HG02588 (cell line): ENCODE results near the gene JPH4.
"Not testable (repeated sequence)": the region's sequence is repeated elsewhere in the genome, so short reads cannot be mapped to it uniquely, and the experiment has no call there.

Experiments
- ATAC-seq: cut with Tn5 transposase; IDR thresholded peaks from one replicate; pipeline ENCODE4 v1.9.1; 2021; ENCODE audit warnings: mild to moderate bottlenecking, moderate library complexity; ENCODE audit not compliant: unreplicated experiment

Gene JPH4

DNA sequence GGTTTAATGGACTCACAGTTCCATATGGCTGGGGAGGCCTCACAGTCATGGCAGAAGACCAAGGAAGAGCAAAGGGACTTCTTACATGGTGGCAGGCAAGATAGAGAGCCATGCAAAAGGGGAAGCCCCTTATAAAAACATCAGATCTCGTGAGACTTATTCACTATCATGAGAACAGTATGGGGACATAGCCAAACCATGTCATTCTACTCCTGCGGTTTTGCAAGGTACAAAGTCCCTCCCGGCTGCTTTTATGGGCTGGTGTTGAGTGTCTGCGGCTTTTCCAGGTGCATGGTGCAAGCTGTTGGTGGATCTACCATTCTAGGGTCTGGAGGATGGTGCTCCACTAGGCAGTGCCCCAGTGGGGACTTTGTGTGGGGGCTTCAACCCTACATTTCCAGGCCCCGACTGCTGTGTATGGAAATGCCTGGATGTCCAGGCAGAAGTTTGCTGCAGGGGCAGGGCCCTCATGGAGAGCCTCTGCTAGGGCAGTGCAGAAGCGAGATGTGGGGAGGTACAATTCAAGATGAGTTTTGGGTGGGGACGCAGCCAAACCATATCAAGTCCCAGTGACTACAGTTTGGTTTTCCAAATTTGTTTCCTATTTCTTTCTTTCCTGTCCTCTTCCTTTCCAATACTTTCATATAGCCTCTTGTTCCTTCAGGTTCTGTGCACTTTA lies 31.0 kb upstream of the JPH4 start:
- ATAC-seq = not testable (repeated sequence)

DNA sequence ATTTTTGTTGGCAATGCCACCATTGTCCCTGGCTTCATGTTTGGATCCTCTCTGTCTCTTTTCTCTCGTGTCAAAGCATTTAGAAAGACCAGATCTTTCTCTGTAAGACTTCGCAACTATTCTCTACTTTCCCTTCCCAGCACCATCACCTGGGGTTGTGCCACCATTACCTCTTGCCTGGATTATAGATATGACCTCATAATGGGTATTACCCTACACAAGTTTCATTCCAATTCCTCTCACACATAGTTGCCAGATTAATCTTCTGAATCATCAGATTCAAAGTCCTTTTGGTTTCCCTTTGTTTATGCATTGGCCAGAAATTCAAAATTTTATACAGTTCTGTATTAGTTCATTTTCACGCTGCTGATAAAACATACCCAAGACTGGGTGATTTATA lies 30.4 kb upstream of the JPH4 start:
- ATAC-seq = no peak

- no peak for ATAC-seq
These were observed 29.9 kb upstream of the JPH4 start for GRCh38 chr14:23608454-23608853.

- ATAC-seq = peak; percentile 88
These were observed 27.5 kb upstream of the JPH4 start for GRCh38 chr14:23605931-23606585.

GRCh38 chr14:23604675-23605170 lies 26.1 kb upstream of the JPH4 start:
- no peak for ATAC-seq

DNA sequence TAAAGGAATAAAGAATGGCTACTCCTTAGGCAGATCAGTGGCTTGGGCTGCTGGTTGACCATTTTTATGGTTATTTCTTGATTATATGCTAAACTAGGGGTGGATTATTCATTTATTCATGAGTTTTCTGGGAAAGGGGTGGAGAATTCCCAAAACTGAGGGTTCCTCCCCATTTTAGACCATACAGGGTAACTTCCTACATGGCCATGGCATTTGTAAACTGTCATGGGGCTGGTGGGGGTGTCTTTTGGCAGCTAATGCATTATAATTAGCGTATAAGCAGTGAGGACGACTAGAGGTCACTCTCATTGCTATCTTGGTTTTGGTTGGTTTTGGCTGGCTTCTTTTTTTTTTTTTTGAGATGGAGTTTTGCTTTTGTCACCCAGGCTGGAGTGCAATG lies 25.6 kb upstream of the JPH4 start:
- no peak for ATAC-seq

- no peak for ATAC-seq
These were observed 24.5 kb upstream of the JPH4 start for GRCh38 chr14:23603103-23603502.

DNA sequence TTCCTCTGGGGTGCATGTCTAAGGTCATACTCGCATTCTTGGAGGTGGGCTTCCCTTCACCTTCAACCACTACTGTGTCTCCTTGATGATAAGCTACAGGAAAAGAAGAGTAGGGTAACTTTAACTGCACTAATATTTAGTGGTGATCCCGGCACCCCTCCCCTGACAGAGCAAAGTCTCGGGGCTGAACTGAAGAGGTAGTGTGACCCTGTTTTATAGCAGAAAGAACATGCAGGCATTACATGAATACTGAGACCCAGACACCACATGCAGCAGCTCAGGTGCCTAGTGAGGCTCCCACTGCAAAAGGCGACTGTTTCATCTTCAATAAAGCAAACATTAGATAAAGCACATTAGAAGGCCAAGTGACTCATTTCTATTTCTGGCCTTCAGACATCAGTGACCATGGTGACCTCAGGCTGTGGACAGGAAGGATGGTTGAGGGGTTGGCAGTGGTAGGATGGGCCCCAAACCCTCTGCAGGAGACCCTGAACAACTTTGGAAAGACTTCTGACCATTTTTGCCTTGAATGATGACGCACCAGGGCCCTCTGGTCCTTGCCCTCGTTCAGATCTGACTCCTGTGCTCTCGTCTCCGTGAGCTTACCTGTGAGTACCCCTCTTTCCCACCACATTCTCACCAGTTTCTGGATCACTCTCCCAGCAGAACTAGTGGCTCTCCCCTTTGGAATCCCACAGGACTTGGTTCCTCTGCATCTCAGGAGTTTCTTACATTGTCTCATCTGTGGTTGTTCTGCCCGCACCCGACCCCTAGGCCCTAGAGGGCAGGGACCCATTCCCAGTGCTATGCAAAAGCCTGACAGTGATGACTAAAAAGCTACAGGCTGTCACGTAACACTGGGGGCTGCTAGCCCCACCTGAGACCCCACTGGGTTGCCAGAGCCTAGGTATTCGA lies 23.8 kb upstream of the JPH4 start:
- no peak for ATAC-seq

GRCh38 chr14:23601845-23602180 lies 23.2 kb upstream of the JPH4 start:
- ATAC-seq = no peak

GRCh38 chr14:23601424-23601823 lies 22.8 kb upstream of the JPH4 start:
- no peak for ATAC-seq

- ATAC-seq = no peak
These were observed 22.2 kb upstream of the JPH4 start for GRCh38 chr14:23600806-23601205.

- no peak for ATAC-seq
These were observed 21.7 kb upstream of the JPH4 start for GRCh38 chr14:23600322-23600707.

DNA sequence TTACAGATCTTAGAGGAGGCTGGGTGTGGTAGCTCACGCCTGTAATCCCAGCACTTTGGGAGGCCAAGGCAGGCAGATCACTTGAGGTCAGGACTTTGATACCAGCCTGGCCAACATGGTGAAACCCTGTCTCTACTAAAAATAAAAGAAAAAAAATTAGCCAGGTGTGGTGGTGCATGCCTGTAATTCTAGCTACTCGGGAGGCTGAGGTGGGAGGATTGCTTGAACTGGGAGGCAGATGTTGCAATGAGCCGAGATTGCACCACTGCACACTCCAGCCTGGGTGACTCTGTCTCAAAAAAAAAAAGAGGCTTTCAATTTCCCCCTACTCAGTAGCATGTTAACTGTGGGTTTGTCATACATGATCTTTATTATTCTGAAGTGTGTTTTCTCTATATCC lies 15.6 kb upstream of the JPH4 start:
- not testable (repeated sequence) for ATAC-seq

DNA sequence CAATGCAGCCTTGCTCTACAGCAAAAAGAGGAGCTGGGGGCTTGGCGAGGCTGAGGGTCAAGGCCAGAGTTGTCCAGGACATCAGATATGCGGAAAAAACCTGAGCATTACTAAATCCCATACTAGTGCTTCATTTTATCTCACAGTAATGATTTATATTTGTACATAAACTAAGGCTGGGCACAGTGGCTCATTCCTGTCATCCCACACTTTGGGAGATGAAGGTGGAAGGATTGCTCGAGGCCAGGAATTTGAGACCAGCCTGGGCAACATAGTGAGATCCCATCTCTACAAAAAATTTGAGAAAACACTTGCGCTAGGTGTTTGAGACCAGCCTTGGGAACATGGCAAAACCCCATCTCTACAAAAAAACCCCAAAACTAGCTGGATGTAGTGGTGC lies 11.6 kb upstream of the JPH4 start:
- ATAC-seq = no peak

GRCh38 chr14:23589606-23590005 lies 11.0 kb upstream of the JPH4 start:
- no peak for ATAC-seq

DNA sequence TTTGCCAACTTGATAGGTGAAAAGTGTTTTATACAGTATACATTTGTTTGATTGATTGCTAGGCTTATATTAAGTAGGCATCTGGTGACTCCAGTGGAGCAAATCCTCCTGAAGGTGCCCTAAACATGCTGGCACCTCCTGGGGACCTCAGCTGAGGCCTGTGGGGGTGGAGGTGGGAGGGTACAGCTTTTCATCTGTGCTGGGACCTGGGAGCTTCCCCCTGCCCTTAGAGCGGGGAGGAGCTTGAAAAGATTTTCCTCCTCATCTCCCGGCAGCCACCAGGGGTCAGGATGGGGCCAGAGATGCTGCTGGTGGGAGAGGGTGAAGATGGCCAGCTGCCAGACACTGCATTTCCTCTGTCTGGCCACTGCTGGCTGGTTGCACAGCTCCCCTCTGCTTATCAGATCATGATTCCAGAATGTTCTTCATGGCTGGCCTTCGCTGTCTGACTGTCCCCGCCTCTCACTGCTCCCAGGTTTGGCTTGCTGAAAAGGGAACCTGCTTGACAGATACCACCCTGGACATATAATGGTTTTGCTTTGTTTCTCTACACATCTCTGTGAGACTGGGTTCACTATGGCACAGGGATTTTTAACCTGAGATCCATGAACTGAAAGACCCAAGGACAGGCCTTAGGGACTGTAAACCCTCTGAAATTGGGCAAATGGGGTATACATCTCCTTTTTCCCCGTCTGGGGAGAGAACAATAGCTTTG lies 10.5 kb upstream of the JPH4 start:
- ATAC-seq = peak; percentile 97

DNA sequence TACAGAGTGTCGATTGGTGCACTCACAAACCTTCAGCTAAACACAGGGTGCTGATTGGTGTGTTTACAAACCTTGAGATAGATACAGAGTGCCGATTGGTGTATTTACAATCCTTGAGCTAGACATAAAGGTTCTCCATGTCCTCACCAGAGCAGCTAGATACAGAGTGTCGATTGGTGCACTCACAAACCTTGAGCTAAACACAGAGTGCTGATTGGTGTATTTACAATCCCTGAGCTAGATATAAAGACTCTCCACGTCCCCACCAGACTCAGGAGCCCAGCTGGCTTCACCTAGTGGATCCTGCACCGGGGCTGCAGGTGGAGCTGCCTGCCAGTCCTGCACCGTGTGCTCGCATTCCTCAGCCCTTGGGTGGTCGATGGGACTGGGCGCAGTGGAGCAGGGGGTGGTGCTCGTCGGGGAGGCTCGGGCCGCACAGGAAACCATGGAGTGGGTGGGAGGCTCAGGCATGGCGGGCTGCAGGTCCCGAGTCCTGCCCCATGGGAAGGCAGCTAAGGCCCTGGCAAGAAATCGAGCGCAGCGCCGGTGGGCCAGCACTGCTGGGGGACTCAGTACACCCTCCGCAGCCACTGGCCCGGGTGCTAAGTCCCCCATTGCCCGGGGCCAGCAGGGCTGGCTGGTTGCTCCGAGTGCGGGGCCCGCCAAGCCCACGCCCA lies 6.1 kb upstream of the JPH4 start:
- not testable (repeated sequence) for ATAC-seq

DNA sequence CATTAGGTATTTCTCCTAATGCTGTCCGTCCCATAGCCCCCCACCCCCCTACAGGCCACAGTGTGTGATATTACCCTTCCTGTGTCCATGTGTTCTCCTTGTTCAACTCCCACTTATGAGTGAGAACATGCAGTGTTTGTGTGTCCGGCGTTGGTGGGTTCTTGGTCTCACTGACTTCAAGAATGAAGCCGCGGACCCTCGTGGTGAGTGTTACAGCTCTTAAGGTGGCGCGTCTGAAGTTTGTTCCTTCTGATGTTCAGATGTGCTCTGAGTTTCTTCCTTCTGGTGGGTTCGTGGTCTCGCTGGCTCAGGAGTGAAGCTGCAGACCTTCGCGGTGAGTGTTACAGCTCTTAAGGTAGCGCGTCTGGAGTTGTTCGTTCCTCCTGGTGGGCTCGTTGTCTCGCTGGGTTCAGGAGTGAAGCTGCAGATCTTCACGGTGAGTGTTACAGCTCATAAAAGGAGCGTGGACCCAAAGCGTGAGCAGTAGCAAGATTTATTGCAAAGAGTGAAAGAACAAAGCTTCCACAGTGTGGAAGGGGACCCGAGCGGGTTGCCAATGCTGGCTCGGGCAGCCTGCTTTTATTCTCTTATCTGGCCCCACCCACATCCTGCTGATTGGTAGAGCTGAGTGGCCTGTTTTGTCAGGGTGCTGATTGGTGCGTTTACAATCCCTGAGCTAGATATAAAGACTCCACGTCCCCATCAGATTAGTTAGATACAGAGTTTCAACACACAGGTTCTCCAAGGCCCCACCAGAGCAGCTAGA lies 5.4 kb upstream of the JPH4 start:
- ATAC-seq = not testable (repeated sequence)

- no peak for ATAC-seq
These were observed 4.5 kb upstream of the JPH4 start for GRCh38 chr14:23582906-23583760.
